Measurements from ENCODE around the gene C6orf141. TPM values are rescaled to one million over a fixed set of nuclear protein-coding genes. Genes with fewer than 3 reads are reported as not detected.

C6orf141 gene
- total and polyA plus RNA-seq, 2 of the 13 experiments (the other 11 are each of a cell fraction or from before 2014, with no cell fraction given), result 0.07 TPM; not detected in 1

DNA sequence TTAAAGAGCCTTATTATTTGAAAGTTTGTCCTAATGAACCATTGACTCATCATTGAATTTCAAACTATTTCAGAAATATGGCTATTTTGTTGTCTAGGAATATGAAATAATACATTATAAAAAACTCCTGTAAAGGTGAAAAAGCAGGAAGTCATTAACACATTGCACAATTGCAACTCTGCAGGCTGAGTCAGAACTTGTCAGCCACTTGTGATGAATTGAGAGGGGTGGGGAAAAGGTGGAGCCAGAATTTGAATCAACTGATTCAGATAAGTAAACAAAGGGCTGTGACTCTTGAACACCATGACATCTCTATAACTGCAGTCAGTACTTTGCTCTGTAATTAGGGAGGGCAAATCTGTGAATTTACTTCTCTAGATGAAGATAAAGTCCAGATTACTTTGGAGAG is 6.0 kb downstream of the C6orf141 start (continued):
- TF ChIP-seq TCF12 (IDR thresholded peaks at IDR 0.05), result no peak
- no peak for TF ChIP-seq TCF12 (CRISPR knock-in tag; IDR thresholded peaks at IDR 0.05)
- TF ChIP-seq HMG20B (CRISPR knock-in tag; conservative IDR thresholded peaks at IDR 0.05), result 0 out of 2 replicates have a peak, but pooled peaks have one; percentile 61
- 0 out of 2 replicates have a peak, but pooled peaks have one; percentile 73 for TF ChIP-seq ZNF335 (CRISPR knock-in tag; IDR thresholded peaks at IDR 0.05)

DNA sequence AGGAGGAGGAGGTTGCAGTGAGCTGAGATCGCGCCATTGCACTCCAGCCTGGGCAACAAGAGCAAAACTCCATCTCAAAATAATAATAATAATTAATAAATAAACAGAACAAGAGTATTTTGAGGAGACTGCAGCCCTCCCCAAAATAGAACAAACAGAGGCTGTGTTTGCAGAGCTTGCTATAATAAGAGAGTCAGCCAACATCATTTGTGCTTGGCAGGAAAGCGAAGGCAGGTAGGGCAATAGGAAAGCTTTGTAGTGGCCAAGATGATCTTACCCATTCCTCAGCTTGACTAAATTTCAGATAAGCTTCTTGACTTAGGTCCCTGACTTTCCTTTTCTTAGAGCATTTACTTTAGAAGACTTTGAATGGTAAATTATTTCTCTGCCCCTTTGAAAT is 6.7 kb downstream of the C6orf141 start:
- in situ Hi-C loops (cut with HindIII; ENCODE audit: extremely low pct_ligation_motif_present, low pct_unique_long_range_greater_than_20kb) (no loop called here), intact Hi-C loops (cut with micrococcal nuclease; ENCODE audit: unreplicated experiment) (no loop called here)
- Histone ChIP-seq H3K27me3 (ENCODE audit: control insufficient read depth in 1 of 2, insufficient read depth in 2 of 2, low read length in 2 of 2) (0 out of 5 replicates have a peak, but pooled peaks cover 0 to 4% of the 10 kb centered on the region in 2 experiments), H3K36me3 (replicated peaks in 1 of 2; ENCODE audit: control insufficient read depth in 1 of 2, insufficient read depth in 2 of 2, low read length in 2 of 2) (no peaks in the 10 kb centered on the region), H3K79me2 (ENCODE audit: insufficient read depth, low read length) (no peaks in the 10 kb centered on the region), H3K4me1 (ENCODE audit: insufficient read depth, low read length) (peaks cover 41% of the 10 kb centered on the region), H3K4me2 (ENCODE audit: low read depth, low read length) (no peak overlapping the region), H3K9me3 (ENCODE audit: low read length) (no peaks in the 10 kb centered on the region), H2AFZ (ENCODE audit: low read length) (no peak overlapping the region), H3K4me3 (replicated peaks in 1 of 3; ENCODE audit: insufficient read depth in 1 of 3, low read depth in 2 of 3, low read length in 3 of 3) (no peak overlapping the region), H3K9ac (ENCODE audit: insufficient read depth, low read depth, low read length) (no peak overlapping the region), H3K27ac (ENCODE audit: extremely low read length, insufficient read depth, low read length) (no peak overlapping the region), H4K20me1 (ENCODE audit: insufficient read depth, low read length) (no peaks in the 10 kb centered on the region)
- TF ChIP-seq, protein P1, sequence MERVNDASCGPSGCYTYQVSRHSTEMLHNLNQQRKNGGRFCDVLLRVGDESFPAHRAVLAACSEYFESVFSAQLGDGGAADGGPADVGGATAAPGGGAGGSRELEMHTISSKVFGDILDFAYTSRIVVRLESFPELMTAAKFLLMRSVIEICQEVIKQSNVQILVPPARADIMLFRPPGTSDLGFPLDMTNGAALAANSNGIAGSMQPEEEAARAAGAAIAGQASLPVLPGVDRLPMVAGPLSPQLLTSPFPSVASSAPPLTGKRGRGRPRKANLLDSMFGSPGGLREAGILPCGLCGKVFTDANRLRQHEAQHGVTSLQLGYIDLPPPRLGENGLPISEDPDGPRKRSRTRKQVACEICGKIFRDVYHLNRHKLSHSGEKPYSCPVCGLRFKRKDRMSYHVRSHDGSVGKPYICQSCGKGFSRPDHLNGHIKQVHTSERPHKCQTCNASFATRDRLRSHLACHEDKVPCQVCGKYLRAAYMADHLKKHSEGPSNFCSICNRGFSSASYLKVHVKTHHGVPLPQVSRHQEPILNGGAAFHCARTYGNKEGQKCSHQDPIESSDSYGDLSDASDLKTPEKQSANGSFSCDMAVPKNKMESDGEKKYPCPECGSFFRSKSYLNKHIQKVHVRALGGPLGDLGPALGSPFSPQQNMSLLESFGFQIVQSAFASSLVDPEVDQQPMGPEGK (CRISPR knock-in tag; IDR thresholded peaks at IDR 0.05), result 0 out of 2 replicates have a peak, but pooled peaks have one; percentile 33
- TF ChIP-seq ZNF607 (CRISPR knock-in tag; IDR thresholded peaks at IDR 0.05; ENCODE audit: borderline replicate concordance), result no peak
- POLR2A ChIA-PET, result no interaction called here
- DNase-seq (ENCODE audit: low spot score) (no peak), ATAC-seq (no peak), FAIRE-seq (no peak)
- 69% methylated on average over 3 of the region's 3 CpGs for WGBS (ENCODE audit: low lambda C conversion rate)
- no TSS peak for BruUV-seq (replicated peaks)
- CTCF ChIA-PET (ENCODE audit: low intra/inter-chr PET ratio, low total read pairs), result interaction anchor here (1.0 kb wide), 1 partner anchor 25 kb away, joined by 3 read pairs; no protein-coding TSS in a partner anchor

Data from HepG2 (cell line).